HepG2 (cell line): ENCODE data around the gene RANBP17. TPM values are rescaled to one million over a fixed set of nuclear protein-coding genes. Genes with fewer than 3 reads are reported as not detected.
"Not testable (repeated sequence)": the region's sequence is repeated elsewhere in the genome, so short reads cannot be mapped to it uniquely, and the experiment has no call there.

Experiments used
- ATAC-seq: fragments of 200-7000 bp; cut with Tn5 transposase; 3 replicates; pipeline ENCODE4 v1.9.1; 2020; ENCODE audit warnings: mild to moderate bottlenecking, moderate library complexity
- BruUV-seq: library from RNA; stranded (reverse); fragments of 400-500 nt; replicated peaks from 2 replicates; lab custom pipeline; 2021; lab: Mats Ljungman, UMichigan
- CTCF ChIA-PET: fragments of 300-600 bp; formaldehyde crosslinking; extraction: SDS; loops from one replicate; lab custom pipeline; 2021; ENCODE audit warnings: low total read pairs, inconsistent platforms, low intra/inter-chr PET ratio; lab: Yijun Ruan, JAX
- POLR2A ChIA-PET: fragments of 350-600 bp; sonication (Branson Sonifier 250); formaldehyde crosslinking; loops from one replicate; lab custom pipeline; 2020; ENCODE audit warnings: antibody characterized with exemption, inconsistent platforms; lab: Yijun Ruan, JAX
- DNase-seq: peaks from one replicate; pipeline ENCODE4 v3.0.0-alpha.2; 2015; ENCODE audit warnings: low spot score
- FAIRE-seq: peaks from 3 replicates; lab custom pipeline; 2011; peaks lifted over from hg19 to GRCh38; lab: Jason Lieb, UNC
- H2AFZ ChIP-seq: one replicate; pipeline ENCODE4 v1.6.1; 2011; ENCODE audit warnings: low read length, inconsistent platforms
- H3K27ac ChIP-seq: fragments of 300-600 bp; 3 replicates; pipeline ENCODE4 v1.8.0; 2011; ENCODE audit warnings: mixed run types, mild to moderate bottlenecking, mixed read lengths, low read length, inconsistent platforms; ENCODE audit not compliant: insufficient read depth; ENCODE audit errors: extremely low read length
- H3K27me3 ChIP-seq, 2 experiments: fragments of 200-600 bp in 1 of 2; 2 replicates in 1 of 2; 3 replicates in 1 of 2; pipeline versions ENCODE4 v1.6.0 to v1.8.0; 2011; ENCODE audit warnings: low read length in 2 of 2, mild to moderate bottlenecking in 2 of 2, moderate library complexity in 2 of 2, inconsistent platforms in 1 of 2; ENCODE audit not compliant: insufficient read depth in 2 of 2, control insufficient read depth in 1 of 2
- H3K36me3 ChIP-seq, 2 experiments: fragments of 200-600 bp in 1 of 2; replicated peaks in 1 of 2; 2 replicates in 1 of 2; 3 replicates in 1 of 2; pipeline versions ENCODE4 v1.5.1 to v1.8.0; 2011; ENCODE audit warnings: low read length in 2 of 2, inconsistent platforms in 1 of 2; ENCODE audit not compliant: insufficient read depth in 2 of 2, control insufficient read depth in 1 of 2
- H3K4me1 ChIP-seq: 2 replicates; pipeline ENCODE4 v1.5.1; 2012; ENCODE audit warnings: low read length, inconsistent platforms; ENCODE audit not compliant: insufficient read depth
- H3K4me2 ChIP-seq: 2 replicates; pipeline ENCODE4 v1.6.0; 2011; ENCODE audit warnings: low read depth, low read length, inconsistent platforms
- H3K4me3 ChIP-seq, 3 experiments: fragments of 200-600 bp in 1 of 3; sonication (generic), shearing (Covaris generic) in 1 of 3; replicated peaks in 1 of 3; 2 replicates each; pipeline ENCODE4 v1.5.1; 2011 to 2016; ENCODE audit warnings: low read length in 3 of 3, inconsistent platforms in 2 of 3, low read depth in 2 of 3, mild to moderate bottlenecking in 2 of 3, control low read depth in 1 of 3, mixed read lengths in 1 of 3; ENCODE audit not compliant: insufficient read depth in 1 of 3
- H3K79me2 ChIP-seq: one replicate; pipeline ENCODE4 v1.6.1; 2011; ENCODE audit warnings: low read length, inconsistent platforms; ENCODE audit not compliant: insufficient read depth
- H3K9ac ChIP-seq: 2 replicates; pipeline ENCODE4 v1.6.0; 2011; ENCODE audit warnings: mild to moderate bottlenecking, low read depth, low read length, inconsistent platforms; ENCODE audit not compliant: insufficient read depth
- H3K9me3 ChIP-seq: 2 replicates; pipeline ENCODE4 v1.5.1; 2012; ENCODE audit warnings: mild to moderate bottlenecking, low read length
- H4K20me1 ChIP-seq: 2 replicates; pipeline ENCODE4 v1.6.0; 2011; ENCODE audit warnings: inconsistent platforms, mild to moderate bottlenecking, low read length, moderate library complexity; ENCODE audit not compliant: insufficient read depth
- CEBPB ChIP-seq: IDR thresholded peaks from 2 replicates; pipeline ENCODE4 v1.6.1; 2011; ENCODE audit warnings: low read depth, low read length, improper control_type of control experiment, borderline replicate concordance
- EP300 ChIP-seq, 3 experiments: sonication (generic) in 1 of 3; formaldehyde crosslinking in 1 of 3; IDR thresholded peaks; 2 replicates each; pipeline versions ENCODE4 v1.5.1 to v1.6.1; 2011 to 2020; ENCODE audit warnings: low read depth in 2 of 3, low read length in 2 of 3, borderline replicate concordance in 1 of 3, improper control_type of control experiment in 1 of 3, mild to moderate bottlenecking in 1 of 3, missing genetic modification reagents in 1 of 3, moderate library complexity in 1 of 3
- MAFK ChIP-seq, 2 experiments: IDR thresholded peaks in 1 of 2; conservative IDR thresholded peaks in 1 of 2; 2 replicates each; pipeline ENCODE4 v1.6.1; 2011; ENCODE audit warnings: improper control_type of control experiment in 2 of 2, low read length in 2 of 2
- ZNF17 ChIP-seq: sonication (generic); formaldehyde crosslinking; IDR thresholded peaks from 2 replicates; pipeline ENCODE4 v1.5.0; 2020; ENCODE audit warnings: mild to moderate bottlenecking, missing genetic modification reagents
- WGBS: methylation state at CpG from one replicate; pipeline ENCODE4 v1.1.6; 2017; ENCODE audit warnings: low lambda C conversion rate; 5-methylcytosine and 5-hydroxymethylcytosine counted together
- in situ Hi-C: cut with HindIII; loops from 2 replicates; pipeline ENCODE4 v1.10.0; 2017; ENCODE audit warnings: low pct_unique_long_range_greater_than_20kb; ENCODE audit not compliant: extremely low pct_ligation_motif_present
- intact Hi-C: fragments of 100-400 bp; cut with micrococcal nuclease; formaldehyde crosslinking; loops from one replicate; pipeline ENCODE4 v1.10.0; 2022; ENCODE audit not compliant: unreplicated experiment
- polyA plus RNA-seq, 8 experiments: library from polyadenylated mRNA; depleted of rRNA in 3 of 8; stranded (reverse) in 7 of 8; unstranded in 1 of 8; fragments of >200 nt; fragmentation: Illumina TruSeq in 4 of 8; extraction: Trizol in 4 of 8; gene quantifications; 2 replicates each; pipeline versions ENCODE4 v1.2.1 to v1.2.3, GENCODE V29; 2011 to 2016; ENCODE audit warnings: low read depth in 4 of 8, missing spikeins in 1 of 8, mixed read lengths in 1 of 8; ENCODE audit not compliant: insufficient read depth in 1 of 8
- total RNA-seq, 5 experiments: library from RNA; depleted of rRNA; stranded (reverse); fragments of >200 nt; fragmentation: Illumina TruSeq; extraction: Trizol; gene quantifications; 2 replicates each; pipeline ENCODE4 v1.2.3, GENCODE V29; 2016; ENCODE audit warnings: low read depth in 1 of 5

Gene RANBP17
- total and polyA plus RNA-seq, 2 of the 13 experiments (the other 11 are each of a cell fraction or from before 2014, with no cell fraction given), result not detected

DNA sequence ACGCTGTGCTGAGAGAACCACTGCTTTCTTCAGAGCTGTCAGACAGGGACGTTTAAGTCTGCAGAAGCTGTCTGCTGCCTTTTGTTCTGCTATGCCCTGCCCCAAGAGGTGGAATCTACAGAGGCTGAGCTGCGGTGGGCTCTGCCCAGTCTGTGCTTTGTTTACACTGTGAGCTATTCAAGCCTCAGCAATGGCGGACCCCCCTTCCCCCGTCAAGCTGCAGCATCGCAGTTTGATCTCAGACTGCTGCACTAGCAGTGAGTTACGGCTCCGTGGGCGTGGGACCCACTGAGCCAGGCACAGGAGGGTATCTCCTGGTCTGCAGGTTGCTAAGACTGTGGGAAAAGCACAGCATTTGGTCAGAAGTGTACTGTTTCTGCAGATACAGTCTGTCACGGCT lies 60.5 kb downstream of the RANBP17 start:
- BruUV-seq, H3K4me1 ChIP-seq, DNase-seq, H3K9me3 ChIP-seq, H3K4me3 ChIP-seq, ATAC-seq, H3K36me3 ChIP-seq, H3K27ac ChIP-seq, FAIRE-seq, in situ Hi-C loops, H4K20me1 ChIP-seq, intact Hi-C loops, H3K79me2 ChIP-seq, H3K9ac ChIP-seq, H2AFZ ChIP-seq, H3K4me2 ChIP-seq, POLR2A ChIA-PET, CTCF ChIA-PET, H3K27me3 ChIP-seq: not testable (repeated sequence)
- 21% methylated on average over 4 of the region's 10 CpGs for WGBS

DNA sequence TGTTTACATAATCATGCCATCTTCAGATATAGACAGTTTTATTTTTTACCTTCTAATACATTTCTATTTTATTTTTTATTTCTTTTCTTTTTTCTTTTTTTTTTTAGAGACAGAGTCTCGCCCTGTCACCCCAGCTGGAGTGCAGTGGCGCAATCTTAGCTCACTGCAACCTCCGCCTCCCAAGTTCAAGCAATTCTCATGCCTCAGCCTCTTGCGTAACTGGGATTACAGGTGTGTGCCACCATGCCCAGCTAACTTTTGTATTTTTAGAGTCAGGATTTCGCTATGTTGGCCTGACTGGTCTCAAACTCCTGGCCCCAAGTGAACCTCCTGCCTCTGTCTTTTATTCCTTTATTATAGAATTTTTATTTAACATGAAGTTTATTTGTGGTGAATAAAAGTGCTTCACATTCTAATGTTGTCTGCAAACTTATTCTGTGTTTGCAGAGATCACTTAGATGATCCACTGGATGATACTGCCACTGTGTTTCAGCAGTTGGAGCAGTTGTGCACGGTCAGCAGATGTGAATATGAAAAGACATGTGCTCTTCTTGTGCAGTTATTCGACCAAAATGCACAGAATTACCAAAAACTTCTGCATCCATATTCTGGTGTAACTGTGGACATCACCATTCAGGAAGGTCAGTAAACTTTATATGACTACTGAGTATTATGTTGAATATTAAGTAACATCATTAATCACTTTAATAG lies 62.2 kb downstream of the RANBP17 start:
- H3K4me3 ChIP-seq, result no peak overlapping the region
- in situ Hi-C loops, result no loop called here
- TF ChIP-seq CEBPB (peak; percentile 19; the same call in 1 of the 2 replicates), MAFK (conservative IDR thresholded peaks at IDR 0.05 in 1 of 2, IDR thresholded peaks at IDR 0.05 in 1 of 2; ENCODE audit: low read length in 2 of 2) (peak; percentile 6 to 59; a peak in 1 of 4 replicates), ZNF17 (CRISPR knock-in tag) (no peak), EP300 (IDR thresholded peaks at IDR 0.05; ENCODE audit: low read depth in 2 of 2, low read length in 2 of 2) (no peak), EP300 (CRISPR knock-in tag; IDR thresholded peaks at IDR 0.05; ENCODE audit: borderline replicate concordance) (no peak)
- TF ChIP-seq, all 625 proteins: peak for 2
- no peaks in the 10 kb centered on the region for H4K20me1 ChIP-seq
- ATAC-seq, result no peak
- no peaks in the 10 kb centered on the region for H3K9me3 ChIP-seq
- ChIA-PET POLR2A (no interaction called here), CTCF (no interaction called here)
- FAIRE-seq, result no peak
- WGBS, result 20% methylated on average over 7 of the region's 7 CpGs
- H3K27me3 ChIP-seq, result no peaks in the 10 kb centered on the region
- no peaks in the 10 kb centered on the region for H3K79me2 ChIP-seq
- intact Hi-C loops, result no loop called here
- BruUV-seq, result no TSS peak
- no peak overlapping the region for H3K27ac ChIP-seq
- no peaks in the 10 kb centered on the region for H3K4me1 ChIP-seq
- DNase-seq, result no peak
- H3K9ac ChIP-seq, result no peak overlapping the region
- no peak overlapping the region for H3K4me2 ChIP-seq
- no peak overlapping the region for H2AFZ ChIP-seq
- H3K36me3 ChIP-seq, result no peaks in the 10 kb centered on the region

- FAIRE-seq, H3K27me3 ChIP-seq, in situ Hi-C loops, CTCF ChIA-PET, intact Hi-C loops, H3K4me3 ChIP-seq, H3K9me3 ChIP-seq, H3K4me1 ChIP-seq, DNase-seq, BruUV-seq, H3K9ac ChIP-seq, H3K79me2 ChIP-seq, POLR2A ChIA-PET, ATAC-seq, H3K4me2 ChIP-seq, H4K20me1 ChIP-seq, H2AFZ ChIP-seq, H3K27ac ChIP-seq, H3K36me3 ChIP-seq: not testable (repeated sequence)
- 15% methylated on average over 9 of the region's 18 CpGs for WGBS
Measured at GRCh38 chr5:170935534-170936218, 73.9 kb downstream of the RANBP17 start.
